Measurements from ENCODE around the gene AOC1.
"Not testable (repeated sequence)": the region's sequence is repeated elsewhere in the genome, so short reads cannot be mapped to it uniquely, and the experiment has no call there.

Gene AOC1

DNA sequence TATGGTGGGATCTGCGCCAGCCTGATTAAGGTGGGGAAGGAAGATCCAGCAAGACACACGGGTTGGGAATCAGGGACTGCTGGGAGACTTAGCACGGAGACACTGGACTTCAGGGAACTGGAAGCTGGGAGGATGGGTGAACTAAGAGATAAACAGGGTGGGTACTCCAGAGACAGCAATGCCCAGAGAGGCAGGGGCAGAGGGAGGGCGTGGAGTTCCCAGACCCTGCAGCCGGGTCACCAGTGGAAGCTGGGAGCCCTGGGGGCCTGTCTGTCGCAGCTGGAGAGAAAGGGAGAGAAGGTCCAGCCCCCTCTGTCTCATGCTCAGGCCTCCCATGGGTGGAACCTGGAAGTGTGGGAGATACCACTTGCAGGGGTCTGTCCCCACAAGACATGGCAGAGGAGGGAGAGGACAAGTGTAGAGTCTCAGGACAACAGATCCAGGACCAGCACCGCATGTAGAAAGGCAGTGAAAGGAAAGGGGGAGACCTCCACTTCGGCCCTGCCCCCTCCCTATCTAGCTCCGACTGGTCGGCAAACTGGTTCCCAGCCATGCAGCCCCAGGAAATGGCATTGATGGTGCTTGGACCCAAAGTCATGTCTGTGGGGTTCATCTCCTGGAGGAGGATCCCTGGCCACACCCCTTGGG is 44.4 kb downstream of the AOC1 start:
- FAIRE-seq (no peak), DNase-seq (ENCODE audit: low spot score) (no peak)

DNA sequence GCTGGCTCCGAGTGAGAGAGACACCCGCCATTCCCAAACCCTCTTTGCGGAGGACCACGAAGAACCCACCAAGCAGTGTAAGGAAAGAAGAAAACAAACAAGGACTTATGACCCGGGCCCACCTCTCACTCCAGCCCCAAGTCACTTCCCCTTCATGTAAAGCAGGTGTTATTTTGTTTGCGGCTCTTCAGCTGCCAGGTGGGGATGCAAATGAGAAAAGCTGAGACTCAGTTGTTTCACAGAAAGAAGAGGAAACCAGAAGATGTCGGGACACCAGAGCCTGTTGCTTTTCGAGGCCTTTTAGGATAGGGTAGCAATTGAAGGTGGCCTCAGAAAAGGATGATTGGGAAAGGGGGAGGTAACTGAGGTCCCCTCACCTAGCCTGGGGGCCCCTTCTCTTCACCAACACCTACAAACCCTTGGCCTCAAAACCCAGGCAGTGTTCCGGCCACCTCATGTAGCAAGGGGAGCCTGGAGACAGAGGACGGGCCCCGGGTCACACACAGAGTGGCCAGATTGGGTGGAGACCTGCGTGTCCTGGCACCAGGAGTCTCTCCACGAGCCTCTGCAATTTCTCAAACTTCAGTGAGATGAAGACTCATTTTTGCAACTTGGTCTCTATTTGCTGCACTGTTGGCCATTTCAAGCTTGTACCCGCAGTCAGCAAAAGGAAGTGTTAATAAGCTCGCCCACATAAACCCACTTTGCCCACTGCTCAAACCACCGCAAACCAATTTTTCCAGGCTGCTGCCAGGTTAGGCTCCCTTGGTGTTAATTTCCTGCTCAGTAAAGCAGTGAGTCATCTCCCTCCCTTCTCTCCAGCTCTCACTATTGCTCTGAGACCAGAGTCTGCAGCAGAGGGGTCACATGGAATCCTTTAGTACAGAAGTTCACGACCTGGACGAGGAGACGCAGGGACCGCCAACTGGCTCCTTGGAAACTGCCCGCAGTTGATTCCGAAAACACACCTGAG is 45.5 kb downstream of the AOC1 start:
- DNase-seq (ENCODE audit: low spot score) = no peak
- FAIRE-seq = no peak

DNA sequence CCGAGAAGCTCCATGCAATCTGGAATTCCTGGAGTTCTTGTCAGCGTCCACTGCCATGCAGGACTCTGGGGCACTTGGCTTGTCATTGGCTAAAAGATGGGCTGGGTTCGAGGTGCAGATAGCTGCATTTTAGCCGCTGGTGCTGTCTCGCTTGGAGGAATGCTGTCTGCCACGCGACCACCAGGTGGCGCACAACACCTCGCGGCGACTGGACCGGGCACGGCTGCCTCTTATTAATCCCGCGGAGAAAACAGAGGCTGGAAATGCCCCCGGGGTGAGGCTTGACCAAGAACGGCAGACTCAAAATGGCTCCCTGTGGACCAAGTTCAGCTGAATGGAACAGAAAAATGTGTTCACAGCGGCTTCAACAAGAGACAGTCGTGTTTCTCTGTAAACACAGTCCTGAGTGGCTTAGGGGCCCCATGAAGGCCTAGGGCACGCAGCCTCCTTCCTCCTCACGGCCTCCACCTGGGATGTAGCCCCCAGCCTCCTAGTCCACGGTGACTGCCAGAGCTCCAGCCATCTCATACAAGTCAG is 46.2 kb downstream of the AOC1 start:
- DNase-seq (ENCODE audit: low spot score) (peak; percentile 37), FAIRE-seq (no peak)

DNA sequence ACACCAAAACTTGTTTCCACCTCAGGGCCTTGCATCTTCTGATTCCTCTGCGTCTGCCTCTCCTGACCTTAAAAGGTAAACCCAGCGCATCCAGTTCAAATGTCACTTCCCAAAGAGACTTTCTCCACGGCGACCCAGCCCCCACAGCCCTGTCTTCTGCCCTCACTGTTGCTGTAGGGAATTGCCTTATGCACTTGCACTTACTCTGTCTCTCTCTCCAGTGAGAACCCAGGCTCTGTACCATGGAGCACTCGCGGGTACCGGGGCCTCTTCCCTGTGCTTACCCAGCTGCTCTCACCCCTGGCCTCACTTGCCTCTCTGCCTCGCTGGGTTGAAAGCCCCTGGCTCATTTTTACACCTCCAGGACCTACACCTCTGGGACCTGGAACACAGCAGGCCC is 48.4 kb downstream of the AOC1 start:
- no peak for FAIRE-seq
- DNase-seq (ENCODE audit: low spot score) = no peak

DNA sequence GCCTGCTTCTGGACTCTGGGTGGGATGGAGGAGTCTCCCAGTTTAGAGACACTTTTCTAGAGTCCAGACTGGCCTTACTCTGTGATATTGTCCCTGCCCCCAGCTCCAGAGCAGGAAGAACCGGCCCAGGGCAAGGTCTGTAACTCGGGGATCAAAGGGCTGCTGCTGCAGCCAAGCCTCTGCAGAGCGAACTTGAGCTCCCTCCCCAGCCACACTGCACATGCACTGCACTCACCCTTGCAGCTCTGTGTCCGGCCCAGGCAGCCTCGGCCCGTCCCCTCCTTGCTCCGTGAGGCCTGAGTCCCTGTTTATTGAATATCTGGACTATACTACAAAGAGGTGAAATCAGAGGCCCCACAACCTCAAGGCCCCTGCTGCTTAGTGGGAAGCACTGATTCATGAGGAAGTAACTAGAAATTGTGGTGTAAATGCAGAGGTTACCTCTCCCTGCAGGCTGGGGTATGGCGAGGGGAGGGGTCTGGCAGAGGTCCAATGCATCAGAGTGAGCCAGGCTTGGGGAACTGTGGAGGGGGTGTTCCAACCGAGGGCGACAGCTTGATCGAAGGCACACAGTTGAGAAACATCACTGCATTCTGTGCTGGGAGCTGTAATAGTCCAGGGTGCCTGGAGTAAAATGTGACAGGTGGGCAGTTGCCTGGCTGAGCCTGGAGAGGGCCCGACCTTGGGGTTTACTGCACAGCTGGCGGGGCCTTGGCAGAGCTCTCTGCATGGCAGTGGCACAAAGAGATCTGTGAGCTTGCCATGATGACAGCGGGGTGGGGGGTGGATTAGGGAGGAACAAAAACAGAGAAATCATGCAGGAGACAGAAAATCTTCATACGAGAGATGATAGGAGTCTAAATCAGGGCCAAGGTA is 49.1 kb downstream of the AOC1 start:
- no peak for FAIRE-seq

DNA sequence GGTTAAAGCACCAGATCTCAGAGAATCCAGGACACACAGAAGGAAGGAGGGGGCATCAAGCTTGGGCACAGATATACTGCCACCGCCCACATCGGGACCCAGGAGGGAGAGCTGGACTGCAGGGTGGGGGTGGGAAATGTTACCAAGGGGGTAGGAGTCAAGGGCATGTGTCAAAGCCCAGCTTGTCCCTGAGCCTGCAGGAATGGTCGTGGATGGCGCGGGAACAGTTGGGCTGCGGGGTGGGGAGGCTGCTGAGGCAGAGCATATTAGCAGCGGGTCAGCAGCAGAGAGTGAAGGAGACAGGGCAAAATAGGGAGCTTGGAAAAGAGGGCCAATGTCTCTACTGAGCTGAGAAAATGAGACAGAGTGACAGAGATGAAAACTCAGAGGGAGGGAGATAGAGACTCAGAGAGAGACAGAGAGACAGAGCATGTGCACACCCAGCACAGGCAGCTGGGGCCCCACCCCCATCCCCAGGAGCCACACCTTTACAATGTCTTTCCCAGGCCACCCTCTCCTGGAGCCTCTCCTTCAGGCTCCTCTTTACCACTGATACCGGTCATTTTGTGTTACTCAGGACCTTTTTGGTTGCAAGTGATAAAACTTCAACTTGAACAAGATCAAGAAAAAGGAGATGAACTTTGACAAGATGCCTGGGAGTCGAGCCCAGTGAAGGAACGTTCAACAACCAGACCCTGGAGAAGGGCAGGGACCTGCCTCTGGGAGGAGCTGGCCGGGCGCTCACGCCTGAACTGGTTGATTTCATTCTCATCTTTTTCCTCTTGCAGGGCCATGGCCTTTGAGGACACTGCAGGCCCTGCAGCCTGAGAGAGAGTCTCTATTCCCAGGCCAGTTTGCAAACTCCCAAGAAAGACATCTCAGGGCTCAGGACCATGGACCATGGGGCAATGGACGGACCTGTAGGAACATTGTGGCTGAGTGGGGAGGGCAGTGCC is 50.0 kb downstream of the AOC1 start:
- FAIRE-seq (no peak), DNase-seq (ENCODE audit: low spot score) (no peak)

More for the DNA sequence above, 49.1 kb downstream of the AOC1 start:
- no peak for DNase-seq (ENCODE audit: low spot score)

DNA sequence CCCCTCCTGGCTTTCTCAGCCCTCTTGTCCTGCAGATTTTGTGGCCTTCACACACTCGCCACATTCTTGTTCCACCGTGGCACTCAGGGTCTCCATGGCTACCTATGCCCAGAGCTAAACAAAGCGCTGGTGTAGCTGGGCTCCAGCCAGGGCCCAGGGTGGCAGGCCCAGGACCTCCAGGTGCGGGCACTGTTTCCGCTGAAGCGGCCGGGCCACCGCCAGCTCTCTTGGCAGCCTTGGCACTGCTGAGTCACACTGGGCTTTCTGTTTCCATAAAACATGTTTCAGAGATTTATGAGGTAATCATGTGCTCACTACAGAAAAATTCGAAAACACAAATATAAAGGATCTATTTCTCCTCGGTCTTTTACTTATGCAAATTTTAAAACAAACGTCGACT is 51.3 kb downstream of the AOC1 start:
- FAIRE-seq (no peak), DNase-seq (ENCODE audit: low spot score) (peak; percentile 62)

DNA sequence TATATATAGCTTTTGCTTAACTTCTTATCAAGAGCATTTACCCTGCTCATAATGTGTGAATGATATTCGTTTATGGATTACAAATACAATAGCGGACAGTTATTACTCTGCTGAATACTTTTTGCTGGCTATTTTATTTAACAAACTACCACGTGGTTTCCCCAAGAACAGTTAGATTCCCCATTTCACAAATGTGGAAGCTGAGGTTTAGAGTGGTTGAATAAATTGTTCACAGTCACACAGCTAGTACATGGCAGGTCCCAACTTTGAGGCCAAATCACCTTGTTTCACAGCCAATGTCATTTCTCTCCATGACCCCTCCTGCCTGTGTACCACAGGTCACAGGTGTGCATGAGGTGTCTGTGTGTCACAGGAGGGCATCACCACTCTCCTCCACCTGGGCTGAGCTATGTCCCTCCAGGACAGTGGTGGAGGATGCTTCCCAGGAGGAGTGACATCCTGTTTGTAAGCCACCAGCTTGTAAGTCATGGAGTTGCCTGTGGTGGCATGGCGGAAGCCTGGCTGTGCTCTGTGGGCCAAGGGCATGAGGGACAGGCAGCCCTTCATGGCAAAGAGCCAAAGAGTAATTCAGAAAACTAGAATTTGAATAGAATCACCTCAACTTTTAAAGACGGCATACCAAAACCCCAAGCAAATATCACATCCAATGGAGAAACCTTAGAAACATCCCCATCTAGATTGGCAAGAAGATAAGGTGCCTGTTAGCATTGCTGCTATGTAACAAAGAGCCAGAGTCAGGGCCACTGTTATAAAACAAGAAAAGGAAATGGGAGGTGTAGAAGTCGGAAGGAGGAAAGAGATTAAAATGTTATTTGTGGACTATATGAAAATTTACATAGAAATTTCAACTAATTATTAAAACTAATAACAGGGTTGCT is 51.9 kb downstream of the AOC1 start:
- no peak for FAIRE-seq
- DNase-seq (ENCODE audit: low spot score) = no peak

DNA sequence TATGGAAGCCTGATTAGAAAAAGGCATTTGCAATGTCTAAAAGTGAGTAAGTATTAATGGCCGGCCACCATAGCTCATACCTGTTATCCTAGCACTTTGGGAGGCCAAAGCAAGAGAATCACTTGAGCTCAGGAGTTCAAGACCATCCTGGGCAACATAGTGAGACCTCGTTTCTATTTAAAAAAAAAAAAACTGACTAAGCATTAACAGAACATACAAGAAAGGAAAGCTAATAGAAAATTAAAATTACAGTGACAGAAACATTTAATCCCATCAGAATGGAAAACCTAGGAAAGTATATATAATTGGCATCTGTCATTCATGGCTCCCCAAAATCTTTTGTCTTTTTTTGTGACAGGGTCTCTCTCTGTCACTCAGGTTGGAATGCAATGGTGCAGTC is 55.9 kb downstream of the AOC1 start:
- DNase-seq (ENCODE audit: low spot score) (no peak), FAIRE-seq (no peak)

DNA sequence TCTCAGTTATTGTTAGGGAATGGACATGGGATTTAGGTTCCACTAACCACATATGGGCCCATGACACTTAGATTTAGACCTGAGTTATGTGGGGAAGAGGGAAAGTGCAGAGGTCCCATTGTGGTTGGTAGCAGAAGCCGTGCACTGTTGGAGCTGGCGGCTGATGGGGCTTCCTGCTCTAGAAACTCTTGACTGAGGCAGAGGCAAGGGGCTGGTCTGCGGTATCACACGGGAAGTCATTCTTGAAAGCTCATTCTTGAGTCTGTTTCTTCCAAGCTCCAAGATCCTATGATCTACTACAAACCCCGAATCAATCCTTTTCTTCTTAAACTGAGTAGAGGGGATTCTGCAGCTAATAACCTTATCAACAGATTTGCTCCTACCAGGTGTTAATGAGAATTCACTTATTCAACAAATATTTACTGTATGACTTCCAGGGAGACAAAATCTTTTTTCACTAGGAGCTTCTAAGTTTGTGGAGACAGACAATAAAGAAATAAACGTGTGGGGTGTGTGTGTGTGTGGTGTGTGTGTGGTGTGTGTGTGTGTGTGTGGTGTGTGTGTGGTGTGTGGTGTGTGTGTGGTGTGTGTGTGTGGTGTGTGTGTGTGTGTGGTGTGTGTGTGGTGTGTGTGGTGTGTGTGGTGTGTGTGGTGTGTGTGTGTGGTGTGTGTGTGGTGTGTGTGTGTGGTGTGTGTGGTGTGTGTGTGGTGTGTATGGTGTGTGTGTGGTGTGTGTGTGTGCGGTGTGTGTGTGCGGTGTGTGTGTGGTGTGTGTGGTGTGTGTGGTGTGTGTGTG is 57.1 kb downstream of the AOC1 start:
- DNase-seq (ENCODE audit: low spot score) (no peak), FAIRE-seq (peak; percentile 100)

DNA sequence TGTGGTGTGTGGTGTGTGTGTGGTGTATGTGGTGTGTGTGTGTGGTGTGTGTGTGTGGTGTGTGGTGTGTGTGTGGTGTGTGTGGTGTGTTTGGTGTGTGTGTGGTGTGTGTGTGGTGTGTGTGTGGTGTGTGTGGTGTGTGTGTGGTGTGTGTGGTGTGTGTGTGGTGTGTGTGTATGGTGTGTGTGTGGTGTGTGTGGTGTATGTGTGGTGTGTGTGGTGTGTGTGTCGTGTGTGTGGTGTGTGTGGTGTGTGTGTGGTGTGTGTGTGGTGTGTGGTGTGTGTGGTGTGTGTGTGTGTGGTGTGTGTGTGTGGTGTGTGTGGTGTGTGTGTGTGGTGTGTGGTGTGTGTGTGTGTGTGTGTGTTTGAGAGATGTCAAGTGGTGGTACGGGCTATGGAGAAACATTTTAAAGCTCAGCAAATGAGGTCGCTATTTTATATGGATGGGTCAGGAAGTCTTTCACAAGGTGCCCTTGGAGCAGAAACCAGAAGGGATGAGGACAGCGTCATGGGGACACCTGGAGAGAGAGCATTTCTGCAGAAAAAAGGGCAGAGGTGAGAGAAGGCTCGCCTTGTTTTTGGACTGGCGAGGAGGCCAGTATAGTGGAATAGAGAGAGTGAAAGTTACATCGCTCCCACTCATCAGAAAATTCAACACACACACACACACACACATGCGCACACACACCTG is 58.1 kb downstream of the AOC1 start:
- not testable (repeated sequence) for FAIRE-seq; DNase-seq (ENCODE audit: low spot score)

DNA sequence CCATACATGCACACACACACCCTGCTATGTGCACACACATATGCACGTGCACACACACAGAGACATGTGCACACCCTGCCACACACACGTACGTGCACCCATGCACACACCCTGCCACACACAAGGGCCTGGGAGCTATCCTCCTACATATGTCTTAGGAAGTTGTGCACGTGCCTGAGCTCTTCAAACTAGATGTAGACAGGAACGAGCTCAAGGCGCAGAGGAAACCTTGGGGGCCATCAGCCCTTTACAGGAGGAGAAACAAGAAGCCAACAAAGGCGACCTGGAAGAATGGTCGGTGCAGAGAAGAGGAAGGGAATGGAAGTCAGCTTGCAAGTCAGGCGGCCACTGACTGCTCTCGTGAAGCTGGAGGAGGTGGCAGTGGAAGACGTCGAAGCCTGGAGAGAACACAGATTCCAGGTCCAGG is 58.7 kb downstream of the AOC1 start:
- DNase-seq (ENCODE audit: low spot score) (no peak), FAIRE-seq (no peak)
